ENCODE results near the gene SLC35F6.

SLC35F6 gene

DNA sequence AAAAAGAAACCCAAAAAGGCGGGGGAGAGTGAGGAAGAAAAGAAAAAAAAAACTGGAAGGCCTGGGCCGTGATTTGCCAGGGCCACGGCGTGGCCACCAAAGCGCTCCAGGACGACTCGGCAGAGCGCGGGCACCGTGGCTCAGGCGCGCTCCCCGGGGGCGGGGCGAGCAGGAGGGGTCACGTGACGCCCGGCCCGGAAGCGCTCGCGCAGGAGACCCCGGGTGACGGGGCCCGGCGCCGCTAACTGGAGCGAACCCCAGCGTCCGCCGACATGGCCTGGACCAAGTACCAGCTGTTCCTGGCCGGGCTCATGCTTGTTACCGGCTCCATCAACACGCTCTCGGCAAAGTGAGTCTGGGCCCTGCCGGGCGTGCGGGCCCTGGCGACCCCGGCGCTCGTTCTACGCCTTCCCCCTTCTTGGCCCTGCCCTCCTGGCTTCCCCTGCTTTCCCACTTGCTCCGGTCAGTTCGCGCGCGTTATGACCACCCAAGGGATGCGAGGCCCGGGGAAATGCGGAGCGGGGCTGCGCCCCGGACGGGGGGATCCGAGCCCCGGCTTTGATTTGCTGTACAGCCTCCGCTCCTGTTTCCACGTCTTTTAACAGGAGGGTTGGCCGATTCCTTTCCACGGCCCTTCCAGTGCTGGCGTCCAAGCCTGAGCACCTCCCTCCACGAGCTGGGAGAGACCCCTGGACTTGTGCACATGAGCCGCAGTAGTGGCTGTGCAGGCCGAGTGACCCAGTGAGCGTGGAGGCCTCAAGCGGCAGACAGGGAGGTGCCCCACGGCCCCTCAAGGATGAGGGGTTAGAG, at the start of gene SLC35F6:
TSS of gene SLC35F6 (plus strand) at position 207 of the 810 bp plus-strand sequence. CDS start at position 273, 66 bp downstream.
- peak; percentile 84 for DNase-seq

DNA sequence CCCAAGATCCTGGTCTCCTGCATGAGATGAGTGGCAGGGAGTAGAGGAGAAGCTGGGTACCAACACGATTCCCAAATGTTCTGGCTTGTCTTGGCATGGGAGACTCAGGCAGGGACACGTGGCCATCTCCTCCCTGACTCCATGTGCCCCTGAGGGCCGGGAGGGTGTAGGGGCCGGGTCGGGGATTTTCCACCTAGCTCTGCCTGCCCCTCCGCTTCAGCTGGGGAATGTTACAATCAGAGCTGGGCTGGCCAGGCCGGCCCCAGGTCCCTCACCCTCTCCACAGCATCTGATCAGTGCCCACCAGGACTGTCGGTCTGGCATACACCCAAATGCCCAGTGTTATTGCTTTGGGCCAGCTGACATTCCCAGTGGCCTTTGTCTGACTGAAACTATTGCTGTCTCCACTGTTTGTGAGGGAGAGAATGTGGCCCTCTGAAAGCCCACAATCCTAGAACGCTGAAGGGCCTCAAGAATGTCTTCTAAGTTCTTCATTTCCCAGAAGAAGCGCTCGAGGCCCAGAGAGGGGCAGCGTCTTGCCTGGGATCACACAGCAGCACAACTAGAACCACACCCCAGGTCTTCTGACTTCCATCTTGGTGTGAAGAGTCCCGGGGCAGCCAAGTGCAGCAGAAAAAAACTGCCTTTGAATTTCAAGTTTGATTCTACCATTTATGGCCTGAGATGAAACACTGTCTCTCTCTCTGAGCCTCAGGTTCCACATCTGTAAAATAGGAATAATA, 48.4 kb upstream of the SLC35F6 start:
- DNase-seq: no peak

DNA sequence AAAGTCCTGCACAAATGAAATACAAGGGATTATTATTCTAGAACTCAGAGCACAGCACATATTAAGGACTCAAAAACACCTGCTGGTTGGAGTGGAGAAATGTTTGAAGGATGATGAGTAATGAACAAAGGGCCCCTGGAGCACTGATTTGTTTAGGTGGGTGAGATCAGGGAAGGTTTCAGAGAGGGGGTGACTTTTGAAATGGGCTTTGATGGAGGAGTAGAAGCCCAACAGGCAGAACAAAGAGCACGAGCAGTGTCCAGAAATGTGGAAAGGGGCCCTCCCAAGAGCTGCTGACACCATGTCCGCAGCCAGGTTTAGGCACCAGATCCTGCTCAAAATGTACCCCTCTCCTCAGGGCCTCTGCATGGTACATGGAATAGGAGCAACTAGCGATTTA, 47.7 kb upstream of the SLC35F6 start:
- no peak for DNase-seq

- DNase-seq: no peak
Measured at GRCh38 chr2:26716769-26717168, 47.3 kb upstream of the SLC35F6 start.

DNA sequence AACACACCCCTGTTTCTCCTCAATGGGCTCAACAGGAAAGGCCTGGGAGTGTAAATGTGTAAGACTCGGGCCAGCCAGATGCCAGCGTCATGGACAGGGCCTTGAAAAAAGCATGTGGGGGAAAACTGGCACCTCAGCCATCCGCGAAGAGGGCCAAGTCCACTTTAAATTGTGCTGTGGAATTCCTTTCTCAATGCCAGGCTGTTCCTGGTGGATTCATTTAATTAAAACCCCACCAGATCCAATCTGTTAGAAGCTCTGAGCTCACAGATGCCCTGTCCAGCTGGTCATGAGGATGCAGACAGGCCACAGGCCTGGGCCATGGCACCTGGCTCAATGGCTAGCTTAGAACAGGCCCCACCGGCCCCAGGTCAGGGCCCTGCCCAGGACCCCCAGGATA, 46.7 kb upstream of the SLC35F6 start:
- DNase-seq: no peak

GRCh38 chr2:26718949-26719686, 45.0 kb upstream of the SLC35F6 start:
- DNase-seq: no peak

DNA sequence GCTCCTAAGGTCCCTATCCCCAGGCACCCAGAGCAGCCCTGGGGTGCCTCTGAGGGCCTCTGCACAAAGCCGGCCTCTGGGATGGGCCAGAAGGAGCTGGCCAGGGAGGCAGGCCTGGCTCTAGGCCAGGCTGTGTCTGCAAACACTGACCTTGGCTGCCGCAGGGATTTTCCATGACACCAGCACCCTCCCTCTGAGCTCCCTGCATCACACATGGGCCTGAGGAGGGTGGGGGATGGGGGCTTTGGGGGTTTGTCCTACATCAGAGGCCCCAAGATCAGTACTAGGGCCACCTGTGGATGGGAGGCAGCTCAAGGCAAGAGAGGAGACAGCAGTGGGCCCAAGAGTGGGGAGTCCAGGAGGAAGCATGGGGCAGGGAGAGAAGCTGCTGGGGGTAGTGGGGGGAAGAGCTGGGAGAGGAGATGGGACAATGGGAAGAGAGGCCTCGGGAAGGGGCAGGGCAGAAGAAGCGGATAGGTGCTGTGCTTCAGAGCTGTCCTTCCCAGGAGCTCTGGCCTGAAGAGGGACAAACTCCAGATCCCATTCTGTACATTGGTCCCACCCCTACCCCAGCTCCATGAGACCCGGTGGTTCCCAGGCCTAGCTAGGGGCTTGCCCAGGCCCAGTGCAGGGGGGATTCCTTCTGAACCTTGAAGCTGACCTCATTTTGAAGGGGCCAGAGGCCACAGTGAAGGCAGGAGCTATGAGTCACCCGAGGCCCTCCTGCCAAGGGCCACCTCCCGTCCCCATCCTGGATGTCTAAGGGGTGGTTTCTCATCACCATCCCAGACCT, 43.6 kb upstream of the SLC35F6 start:
- DNase-seq: peak; percentile 49

- no peak for DNase-seq
Measured at GRCh38 chr2:26721115-26722032, 42.7 kb upstream of the SLC35F6 start.

DNA sequence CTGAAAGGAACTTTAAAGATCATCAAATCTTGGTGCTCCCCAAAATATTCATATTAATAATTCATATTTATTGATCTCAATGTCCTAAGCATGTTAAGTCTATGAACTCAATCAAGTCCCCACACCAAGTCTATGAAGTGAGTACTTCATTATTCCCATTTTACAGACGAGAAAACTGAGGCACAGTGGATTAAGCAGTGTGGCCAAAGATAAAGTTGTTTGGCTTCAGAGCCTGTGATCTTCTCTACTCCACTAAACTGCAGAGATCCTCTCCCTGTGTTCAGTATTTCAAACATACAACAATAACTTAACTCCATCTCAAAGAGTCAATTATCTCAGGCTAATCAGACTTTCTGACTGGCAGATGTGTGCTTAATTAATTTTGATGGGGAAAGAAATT, 41.8 kb upstream of the SLC35F6 start:
- DNase-seq: no peak

DNA sequence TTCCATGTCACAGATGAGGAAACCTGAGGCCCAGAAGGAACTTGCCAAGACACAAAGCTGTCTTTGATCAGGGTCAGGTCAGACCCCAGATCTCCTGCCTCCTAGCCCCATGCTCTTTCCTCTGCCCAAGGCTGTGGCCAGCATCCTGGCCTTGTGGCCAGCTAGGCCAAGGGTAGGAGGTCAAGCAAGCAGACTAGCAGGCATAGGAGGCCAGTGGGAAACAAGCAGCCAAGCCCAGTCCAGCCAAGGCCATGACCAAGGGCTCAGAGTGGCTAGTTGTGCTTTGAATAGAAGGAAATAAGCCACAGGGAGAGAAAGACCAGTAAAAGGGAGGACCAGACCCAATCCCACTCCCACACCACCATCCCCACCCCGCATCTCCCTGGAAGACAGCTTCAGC, 41.2 kb upstream of the SLC35F6 start:
- DNase-seq: no peak

GRCh38 chr2:26723475-26723874, 40.6 kb upstream of the SLC35F6 start:
- DNase-seq: no peak

- peak; percentile 59 for DNase-seq
Measured at GRCh38 chr2:26723991-26724750, 39.9 kb upstream of the SLC35F6 start.

DNA sequence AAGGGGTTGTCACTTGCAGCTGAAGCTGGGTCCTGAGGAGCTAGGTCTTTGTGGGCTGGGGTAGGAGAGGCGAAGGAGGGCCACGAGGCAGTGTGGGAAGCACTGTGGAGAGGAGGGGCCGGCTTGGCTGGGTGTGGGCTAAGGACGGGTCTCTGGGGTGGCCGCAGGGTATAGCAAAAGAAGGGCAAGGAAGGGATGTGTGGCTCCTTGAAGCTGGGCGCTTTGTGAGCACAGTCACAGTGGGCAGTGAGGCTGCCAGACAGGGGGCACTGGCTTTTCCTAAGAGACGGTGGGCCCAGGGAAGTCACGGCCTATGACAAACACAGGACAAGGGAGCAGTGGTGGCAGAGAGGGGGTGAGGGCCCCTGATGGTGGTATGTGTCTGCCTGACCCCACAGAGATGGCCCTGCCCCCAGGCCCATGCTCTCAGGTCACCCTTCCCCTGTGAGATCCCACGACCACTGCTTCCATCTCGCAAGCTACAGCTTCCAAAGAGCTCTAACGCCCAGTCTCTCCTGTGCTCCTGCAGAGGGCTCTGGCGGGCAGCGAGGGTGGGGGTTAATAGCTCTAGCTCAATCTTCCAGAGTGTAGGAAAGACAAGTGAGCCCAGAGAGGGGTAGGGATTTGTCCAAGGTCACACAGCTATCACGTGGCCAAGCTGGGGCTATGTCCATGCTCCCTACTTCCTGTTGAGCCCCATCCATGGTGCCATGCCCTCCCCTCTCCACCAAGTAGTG, 39.1 kb upstream of the SLC35F6 start:
- DNase-seq: no peak

DNA sequence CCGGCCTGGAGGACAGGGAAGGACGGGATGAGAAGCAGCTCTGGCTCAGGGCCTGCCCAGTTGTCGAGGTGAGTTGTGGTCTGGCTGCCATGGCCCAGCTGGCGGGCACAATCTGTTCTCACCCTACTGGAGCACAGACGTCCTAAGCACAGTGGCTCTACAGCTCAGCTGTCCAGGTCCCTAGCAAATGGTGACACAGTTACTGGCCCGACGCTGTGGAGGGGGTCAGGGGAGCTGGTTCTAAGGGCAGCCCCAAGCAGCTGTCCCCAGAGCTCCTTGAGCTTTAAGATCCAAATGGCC, 38.6 kb upstream of the SLC35F6 start:
- DNase-seq: no peak

- DNase-seq: no peak
Measured at GRCh38 chr2:26726228-26726627, 37.9 kb upstream of the SLC35F6 start.

DNA sequence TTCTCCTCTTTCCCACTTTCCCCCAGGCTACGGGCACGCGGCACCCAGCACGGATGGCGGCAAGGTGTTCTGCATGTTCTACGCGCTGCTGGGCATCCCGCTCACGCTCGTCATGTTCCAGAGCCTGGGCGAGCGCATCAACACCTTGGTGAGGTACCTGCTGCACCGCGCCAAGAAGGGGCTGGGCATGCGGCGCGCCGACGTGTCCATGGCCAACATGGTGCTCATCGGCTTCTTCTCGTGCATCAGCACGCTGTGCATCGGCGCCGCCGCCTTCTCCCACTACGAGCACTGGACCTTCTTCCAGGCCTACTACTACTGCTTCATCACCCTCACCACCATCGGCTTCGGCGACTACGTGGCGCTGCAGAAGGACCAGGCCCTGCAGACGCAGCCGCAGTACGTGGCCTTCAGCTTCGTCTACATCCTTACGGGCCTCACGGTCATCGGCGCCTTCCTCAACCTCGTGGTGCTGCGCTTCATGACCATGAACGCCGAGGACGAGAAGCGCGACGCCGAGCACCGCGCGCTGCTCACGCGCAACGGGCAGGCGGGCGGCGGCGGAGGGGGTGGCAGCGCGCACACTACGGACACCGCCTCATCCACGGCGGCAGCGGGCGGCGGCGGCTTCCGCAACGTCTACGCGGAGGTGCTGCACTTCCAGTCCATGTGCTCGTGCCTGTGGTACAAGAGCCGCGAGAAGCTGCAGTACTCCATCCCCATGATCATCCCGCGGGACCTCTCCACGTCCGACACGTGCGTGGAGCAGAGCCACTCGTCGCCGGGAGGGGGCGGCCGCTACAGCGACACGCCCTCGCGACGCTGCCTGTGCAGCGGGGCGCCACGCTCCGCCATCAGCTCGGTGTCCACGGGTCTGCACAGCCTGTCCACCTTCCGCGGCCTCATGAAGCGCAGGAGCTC, 36.2 kb upstream of the SLC35F6 start:
- DNase-seq: peak; percentile 30

DNA sequence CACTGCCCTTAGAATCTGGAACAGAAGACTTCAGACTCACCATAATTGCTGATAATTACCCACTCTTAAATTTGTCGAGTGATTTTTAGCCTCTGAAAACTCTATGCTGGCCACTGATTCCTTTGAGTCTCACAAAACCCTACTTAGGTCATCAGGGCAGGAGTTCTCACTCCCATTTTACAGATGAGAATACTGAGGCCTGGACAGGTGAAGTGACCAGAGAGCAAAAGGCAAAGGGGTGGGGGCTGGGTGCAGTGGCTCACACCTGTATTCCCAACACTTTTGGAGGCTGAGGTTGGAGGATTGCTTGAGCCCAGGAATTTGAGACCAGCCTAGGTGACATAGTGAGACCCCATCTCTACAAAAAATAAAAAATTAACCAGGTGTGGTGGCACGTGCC, 34.8 kb upstream of the SLC35F6 start:
- DNase-seq: no peak

DNA sequence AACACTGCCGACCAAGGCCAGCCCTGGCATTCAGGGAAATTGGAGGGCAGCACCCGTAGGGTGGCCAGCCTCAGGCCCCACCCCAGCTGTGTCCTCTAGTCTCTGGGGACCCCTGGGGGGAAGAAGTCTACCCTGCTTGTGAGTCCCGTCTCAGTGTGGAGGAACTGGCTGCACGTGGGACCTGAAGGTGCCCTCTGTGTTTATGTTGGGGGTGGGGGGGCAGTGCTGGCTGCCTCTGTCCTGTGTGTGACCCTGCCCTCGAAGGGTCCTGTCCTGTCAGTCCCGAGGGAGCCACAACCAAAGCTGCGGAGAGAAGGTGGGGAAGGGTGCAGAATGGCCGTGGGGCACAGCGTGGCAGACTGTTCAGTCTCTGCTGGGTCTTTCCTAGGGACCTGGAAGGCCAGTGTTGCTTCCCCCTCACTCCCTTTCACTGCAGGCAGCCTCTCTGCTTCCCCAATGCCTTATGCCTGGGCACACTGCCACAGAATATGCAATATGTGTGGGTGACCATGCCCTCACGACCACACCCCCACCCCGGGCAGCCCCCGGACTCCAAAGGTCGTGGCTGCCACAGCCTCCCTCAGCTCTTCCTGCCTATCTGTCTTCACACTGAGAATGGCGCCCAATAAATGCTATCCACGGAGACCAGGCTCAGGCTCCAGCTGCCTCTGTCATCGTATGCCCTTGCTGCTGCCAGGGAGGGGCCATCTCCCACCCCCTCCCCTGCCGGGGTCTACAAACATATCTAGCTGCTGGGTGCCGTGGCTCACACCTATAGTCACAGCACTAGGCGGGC, 33.3 kb upstream of the SLC35F6 start:
- DNase-seq: no peak
